AG08396 (cell line): ENCODE results near the gene MAGI2.

Experiments used
- DNase-seq: peaks from one replicate; pipeline ENCODE4 v3.0.0; 2012; ENCODE audit warnings: low spot score, mixed read lengths

MAGI2 gene

DNA sequence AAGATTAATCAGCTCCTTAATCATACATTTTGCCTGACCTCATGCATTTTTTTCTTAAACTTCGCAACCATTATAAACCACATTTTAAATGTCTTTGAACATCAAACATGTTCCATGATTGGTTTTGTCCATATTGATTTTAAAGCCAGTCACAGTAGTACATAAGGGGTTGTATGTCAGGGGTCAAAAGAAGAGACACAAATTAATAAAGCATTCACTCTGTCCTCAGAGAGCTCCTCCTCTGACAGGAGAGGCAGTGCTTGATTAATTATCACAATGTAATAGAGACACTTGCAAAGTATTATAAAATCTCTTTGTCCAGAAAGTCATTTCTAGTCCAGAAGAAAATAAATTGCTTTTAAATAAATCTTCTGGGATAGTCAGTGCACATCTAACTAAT, 195.5 kb downstream of the MAGI2 start:
- DNase-seq = no peak

DNA sequence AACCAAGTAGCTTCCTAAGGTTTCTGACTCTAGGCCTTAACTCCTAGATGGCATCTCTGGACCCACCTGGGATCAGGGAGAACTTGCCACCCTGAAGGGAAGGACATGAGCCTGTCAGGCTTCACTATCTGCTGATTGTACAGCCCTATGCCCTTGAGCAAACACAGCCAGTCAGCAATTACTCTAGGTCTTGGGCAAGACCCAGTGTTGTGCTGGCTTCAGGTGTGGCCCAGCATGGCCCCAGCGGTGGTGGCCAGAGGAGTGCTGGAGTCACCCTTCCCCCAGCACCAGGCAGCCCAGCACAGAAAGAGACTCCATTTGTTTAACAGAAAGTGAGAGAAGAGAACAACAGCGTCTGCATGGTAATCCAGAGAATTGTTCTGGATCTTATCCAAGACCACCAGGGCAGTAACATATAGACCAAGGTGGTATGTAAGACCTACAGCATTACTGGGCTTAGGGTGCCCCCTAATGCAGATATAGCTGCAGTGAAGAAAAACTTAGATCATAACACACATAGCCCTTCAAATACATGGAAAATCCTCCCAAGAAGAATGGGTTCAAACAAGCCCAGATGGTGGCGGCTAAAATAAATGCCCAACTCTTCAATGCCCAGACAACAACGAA, 207.7 kb downstream of the MAGI2 start:
- DNase-seq = no peak

DNA sequence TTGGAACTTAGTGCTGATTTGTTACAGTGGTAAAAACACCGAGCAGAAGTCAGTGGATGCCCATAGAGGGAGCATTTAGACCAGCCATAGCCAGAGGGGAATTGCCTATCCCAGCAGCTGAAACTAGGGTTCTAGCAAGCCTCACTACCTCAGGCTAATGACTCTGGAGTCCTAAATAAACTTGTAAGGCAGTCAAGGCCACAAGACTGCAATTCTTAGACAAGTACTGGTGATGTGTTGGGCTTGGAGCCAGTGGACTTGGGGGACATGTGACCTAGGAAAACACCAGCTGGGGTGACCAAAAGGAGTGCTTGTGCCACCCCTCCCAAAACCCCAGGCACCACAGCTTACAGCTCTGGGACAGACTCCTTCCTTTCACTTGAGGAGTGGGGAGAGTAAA, 209.0 kb downstream of the MAGI2 start:
- no peak for DNase-seq

DNA sequence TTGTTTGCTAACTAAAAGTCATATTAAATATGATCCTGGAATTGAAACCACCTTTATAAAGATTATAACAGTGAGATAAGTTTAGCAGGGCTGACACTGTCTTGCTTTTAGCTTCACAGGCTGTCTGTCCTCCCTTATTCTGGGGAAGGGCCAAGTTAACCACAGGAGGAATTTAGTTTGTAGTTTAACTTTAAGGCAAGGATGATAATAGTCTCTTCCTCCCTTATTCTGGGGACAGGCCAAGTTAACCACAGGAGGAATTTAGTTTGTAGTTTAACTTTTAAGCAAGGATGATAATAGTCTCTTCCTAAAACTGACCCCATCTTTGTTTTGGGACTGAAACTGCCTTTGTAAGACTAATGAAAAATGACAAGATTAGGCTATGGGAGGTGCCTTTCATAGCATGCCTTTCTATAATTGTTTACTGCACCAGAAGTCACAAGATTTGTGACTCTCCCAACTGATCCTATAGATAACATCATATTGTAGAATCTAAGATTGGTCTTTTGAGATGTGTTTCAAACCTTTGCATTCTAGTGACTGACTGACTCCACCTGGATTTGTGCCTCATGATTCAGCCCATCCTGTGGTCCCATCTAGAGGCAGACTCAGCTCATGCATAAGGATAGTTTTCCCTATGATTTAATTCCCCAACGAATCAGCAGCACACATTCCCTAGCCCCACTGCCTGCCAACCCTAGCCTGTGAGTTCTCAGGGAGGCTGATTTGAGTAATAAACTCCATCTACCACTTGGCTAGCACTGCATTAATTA, 212.0 kb downstream of the MAGI2 start:
- DNase-seq = peak; percentile 37

DNA sequence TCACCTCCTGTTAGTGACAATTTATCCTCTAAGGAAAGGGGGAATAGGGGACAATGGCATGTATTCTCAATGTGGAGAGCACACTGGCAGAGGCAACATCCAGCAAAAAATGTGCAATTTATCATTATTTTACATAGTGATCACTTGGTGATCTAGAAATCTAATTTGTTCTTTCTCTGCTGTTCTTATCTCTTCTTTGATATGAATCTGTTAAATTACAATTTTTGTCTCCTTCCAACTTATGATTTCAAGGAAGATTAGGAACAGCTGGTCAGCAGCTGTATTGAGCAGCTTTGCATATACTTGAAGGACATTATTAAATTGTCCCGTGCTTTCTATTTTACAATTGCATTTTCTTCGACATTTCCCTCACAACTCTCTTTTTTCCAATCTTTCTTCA, 213.1 kb downstream of the MAGI2 start:
- DNase-seq = no peak

DNA sequence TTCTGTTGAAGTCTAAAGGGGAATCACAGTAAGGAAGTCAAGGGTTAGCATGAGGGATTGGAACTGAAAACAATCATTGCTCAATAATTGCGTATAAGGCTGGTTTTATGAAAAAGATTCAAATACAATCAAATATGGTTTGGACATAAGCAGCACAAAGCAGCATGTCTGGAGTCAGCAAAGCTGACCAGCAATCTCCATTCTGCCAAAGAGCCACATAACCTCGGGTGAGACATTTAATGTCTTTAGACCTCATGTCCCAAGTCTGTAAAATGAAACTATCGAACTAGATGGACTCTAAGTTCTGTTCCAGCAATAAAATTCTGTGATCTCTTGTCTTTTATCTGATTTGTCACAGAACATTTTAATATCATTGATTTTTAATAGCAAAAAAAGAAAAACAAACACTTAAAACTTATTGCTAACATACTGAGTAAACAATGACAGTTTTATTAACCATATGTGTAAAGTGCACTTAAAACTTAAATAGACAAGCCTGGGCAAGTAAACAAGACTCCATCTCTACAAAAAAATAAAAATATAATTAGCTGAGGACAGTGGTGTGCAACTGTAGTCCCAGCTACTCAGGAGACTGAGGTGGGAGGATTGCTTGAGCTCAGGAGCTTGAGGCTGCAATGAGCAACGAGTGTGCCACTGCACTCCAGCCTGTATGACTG, 217.0 kb downstream of the MAGI2 start:
- no peak for DNase-seq

DNA sequence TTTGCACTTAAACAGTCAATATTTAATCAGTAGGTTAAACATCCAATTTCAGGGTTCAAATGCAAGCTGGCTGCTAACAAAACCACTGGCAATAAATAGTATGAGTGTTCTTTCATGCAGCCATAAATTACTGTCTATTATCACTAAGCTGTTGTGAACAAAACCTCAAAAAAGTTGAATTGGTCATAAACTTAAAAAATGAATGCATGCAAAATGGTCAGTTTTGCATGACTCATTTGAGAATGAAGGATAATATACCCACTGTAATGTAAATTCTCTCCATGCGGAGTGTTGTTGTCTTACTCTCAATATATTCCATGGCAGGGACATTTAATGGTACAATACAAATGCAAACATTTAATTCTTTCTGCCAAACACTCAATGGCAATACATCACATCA, 226.4 kb downstream of the MAGI2 start:
- no peak for DNase-seq

DNA sequence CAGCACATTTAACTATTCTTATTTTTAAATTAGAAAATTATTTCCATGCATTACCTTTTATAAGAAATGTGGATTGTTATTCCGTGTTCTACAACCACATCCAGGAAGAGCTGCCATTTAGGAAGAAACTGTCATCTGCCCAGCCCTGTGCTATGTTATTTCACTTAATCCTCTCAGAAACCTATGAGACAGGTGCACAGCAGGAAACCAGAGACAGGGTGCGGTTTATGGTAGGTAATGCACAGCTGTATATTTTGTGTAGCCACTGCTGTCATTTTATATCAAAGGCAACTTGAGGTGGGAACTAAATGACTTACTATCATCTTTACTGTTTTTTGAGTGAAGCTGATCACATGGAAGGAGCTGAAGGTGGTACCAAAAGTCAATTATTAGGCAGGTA, 232.3 kb downstream of the MAGI2 start:
- DNase-seq = no peak

DNA sequence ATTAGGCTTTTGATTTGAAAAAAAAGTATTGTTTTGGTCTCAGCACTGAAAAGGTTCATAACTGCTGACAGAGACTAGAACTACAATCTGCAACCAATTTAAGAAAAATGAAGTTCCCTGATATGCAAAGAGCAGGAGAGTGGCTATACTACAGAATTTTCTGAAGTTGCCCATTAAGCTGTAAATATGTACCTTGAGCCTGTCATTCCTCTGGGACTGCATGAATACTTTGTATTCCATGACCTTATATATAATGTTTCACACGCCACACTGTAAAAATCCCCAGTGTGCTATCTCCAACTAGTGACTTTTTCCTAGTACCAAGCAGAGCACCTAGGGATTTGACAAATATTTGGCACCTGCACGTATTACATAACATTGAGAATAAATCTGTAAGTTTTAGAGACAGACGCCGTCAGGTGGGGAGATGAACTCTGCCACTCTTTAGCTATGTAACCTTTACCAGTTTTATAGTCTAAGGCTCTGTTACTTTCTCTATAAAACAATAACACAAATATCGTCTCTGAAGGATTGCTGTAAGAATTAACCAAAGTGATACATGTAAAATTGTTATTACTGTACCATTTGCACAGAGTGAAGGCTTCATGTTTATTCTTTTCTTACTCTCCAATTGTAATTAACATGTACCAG, 235.4 kb downstream of the MAGI2 start:
- no peak for DNase-seq

DNA sequence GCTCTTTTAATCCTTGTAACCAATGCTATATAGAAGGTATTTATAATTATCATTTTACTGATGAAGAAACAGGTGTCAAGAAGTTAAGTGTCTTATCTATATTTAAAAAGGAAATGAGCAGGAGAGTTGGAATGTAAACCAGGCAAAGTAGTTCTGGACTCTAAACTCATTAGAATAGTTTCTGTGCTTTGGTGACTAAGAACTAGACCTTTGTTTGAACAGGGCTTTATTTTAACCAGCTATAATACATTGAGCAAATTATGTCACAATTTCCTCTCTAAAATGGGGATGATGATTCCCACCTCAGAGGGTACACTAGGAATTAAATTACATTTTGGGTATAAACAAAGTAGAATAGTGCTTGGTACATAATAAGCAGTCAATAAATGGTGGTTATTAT, 236.0 kb downstream of the MAGI2 start:
- peak; percentile 34 for DNase-seq

DNA sequence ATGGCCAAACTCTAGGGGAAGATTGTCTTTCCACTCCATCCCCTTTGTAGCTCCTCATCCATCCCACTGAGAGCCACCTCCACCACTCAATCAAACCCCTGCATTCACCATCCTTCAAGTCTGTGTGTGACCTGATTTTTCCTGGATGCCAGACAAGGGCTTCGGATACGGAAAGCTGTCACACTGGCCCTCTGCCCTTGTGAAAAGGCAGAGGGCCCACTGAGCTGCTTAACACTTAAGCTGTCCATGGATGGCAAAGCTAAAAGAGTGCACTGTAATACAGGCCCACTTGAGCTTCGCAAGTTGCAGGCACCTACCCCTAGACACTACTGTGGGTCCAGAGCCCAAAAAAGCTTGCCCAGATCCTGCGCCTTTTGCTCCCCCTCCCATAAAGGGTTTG, 237.2 kb downstream of the MAGI2 start:
- no peak for DNase-seq

GRCh38 chr7:79212334-79212733, 241.1 kb downstream of the MAGI2 start:
- no peak for DNase-seq

GRCh38 chr7:79211724-79212123, 241.7 kb downstream of the MAGI2 start:
- no peak for DNase-seq

GRCh38 chr7:79199961-79200360, 253.5 kb downstream of the MAGI2 start:
- peak; percentile 23 for DNase-seq

DNA sequence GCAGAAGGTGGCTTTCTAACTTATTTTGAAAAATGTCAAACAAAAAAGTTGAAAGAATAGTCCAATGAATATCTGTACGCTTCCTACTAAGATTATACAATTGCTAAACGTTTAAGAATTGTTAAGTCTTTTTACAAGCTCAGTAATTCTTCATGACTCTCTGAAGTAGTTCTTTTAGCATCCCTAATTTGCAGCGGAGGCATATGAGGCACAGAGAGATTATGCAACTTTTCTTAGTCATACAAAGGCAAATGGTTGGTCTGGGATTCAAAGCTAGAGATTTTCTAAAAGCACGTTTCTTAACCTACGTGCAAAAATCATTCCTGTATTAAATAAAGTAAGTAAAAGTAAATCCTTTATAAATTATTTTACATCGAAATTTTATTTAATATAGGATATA, 254.2 kb downstream of the MAGI2 start:
- no peak for DNase-seq

DNA sequence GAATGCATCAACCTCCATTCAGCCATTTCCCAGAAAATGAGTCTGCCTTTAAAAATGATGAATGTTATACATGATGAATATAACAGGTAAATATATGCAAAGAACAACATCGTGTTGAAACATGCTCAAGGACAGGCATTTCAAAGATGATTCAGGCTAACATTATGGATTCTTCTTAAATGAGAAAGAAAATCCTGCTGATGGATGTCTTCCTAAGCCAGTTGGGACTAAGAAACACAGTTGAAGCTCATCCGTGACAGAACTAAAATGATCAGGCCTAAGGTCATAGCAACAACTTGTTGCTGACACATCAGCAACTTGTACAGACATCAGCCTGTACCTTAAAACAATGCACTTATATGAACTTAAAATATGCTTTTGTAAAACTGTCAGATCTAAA, 267.9 kb downstream of the MAGI2 start:
- DNase-seq = no peak

GRCh38 chr7:79182283-79182682, 271.2 kb downstream of the MAGI2 start:
- no peak for DNase-seq

GRCh38 chr7:79180533-79180932, 272.9 kb downstream of the MAGI2 start:
- no peak for DNase-seq

- DNase-seq = peak; percentile 17
Measured at GRCh38 chr7:79176859-79177477, 276.5 kb downstream of the MAGI2 start.

GRCh38 chr7:79175374-79175773, 278.1 kb downstream of the MAGI2 start:
- DNase-seq = no peak

DNA sequence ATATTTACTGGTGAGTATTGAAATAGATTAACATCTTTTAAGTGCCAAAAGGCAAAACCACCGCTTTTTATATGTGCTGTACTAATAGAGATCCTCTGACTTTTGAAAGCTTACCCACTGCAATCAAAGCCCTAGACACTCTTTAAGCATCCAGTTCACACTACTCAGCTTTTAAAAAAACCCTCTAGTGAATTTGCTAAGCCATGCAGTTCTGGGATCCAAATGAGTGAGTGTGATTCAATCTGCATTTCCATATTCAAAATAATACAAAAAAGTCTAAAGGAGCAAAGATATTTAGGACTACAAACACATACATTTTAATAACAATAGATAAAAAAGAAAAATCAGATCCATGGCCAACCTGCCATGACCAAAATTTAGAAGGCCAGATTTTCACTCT, 288.2 kb downstream of the MAGI2 start:
- no peak for DNase-seq

DNA sequence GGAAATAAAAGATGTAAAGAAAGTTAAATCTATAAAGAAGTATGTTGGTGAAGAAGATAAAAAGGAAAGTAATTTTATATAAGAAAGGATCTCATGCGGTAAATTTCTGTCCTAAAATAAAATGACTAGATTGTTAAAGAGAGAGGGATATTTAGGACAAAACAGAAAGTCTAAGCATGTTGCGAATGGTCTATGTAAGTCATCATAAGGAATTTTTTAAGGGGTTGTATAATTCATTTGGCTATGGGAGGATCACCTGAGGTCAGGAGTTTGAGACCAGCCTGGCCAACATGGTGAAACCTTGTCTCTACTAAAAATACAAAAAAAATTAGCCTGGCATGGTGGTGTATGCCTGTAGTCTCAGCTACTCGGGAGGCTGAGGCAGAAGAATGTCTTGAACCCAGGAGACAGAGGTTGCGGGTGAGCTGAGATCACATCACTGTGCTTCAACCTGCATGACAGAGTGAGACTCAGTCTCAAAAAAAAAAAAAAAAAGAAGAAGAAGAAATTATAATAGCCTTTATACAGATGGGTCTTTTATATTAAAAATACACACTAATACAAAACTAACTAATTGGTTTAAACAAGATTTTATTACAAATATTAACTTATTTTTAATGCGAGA, 294.3 kb downstream of the MAGI2 start:
- no peak for DNase-seq
